HL-60/S4 treated with retinoic acid at 250 ng/mL for 4 days and 3 days (cell line): ENCODE measurements around the gene SETD4.
"Not testable (repeated sequence)": the region's sequence is repeated elsewhere in the genome, so short reads cannot be mapped to it uniquely, and the experiment has no call there.

Source experiments
- in situ Hi-C: fragments of 300-500 bp; cut with MboI; formaldehyde crosslinking; loops from 2 replicates; pipeline ENCODE4 v1.7.0; 2022; ENCODE audit warnings: low sequenced_read_pairs

SETD4 gene, protein sequence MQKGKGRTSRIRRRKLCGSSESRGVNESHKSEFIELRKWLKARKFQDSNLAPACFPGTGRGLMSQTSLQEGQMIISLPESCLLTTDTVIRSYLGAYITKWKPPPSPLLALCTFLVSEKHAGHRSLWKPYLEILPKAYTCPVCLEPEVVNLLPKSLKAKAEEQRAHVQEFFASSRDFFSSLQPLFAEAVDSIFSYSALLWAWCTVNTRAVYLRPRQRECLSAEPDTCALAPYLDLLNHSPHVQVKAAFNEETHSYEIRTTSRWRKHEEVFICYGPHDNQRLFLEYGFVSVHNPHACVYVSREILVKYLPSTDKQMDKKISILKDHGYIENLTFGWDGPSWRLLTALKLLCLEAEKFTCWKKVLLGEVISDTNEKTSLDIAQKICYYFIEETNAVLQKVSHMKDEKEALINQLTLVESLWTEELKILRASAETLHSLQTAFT

DNA sequence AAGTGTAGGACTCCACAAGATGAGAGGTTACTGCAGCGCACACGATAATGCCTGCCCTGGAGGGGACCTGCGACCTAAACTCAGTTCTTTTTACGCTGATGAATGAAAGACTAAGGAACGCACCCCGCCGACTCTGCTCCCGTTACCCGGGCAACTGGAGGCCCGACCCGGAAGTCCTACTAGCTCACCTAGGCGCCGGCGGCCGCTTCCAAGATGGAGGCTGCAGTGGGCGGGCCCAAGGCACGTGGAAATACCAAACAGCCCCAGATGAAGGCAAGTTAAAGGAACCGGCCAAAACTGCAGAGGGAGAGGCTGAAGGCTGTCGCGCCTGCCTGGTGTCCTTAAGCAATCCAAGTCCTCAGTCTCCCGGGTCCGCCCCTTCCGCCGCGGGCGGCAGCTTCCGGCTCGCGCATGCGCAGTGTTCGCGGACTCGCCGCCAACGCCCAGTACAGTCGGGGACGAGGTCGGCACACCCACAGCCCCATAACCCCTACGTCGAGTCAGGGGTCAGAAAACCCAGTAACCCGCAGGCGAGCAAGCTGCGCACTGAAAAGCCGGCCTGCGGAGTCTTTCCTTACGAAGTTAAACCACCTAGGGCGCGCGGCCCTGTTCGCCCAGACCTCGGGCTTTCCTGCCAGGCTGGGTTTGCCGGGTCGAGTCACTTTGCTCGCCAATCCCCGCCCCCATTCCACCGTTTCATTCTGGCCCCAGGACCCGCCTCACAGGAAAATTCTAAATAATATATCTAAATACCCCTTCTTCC, at the start of gene SETD4:
TSS of gene SETD4 (minus strand) at position 368 of the 763 bp plus-strand sequence. CDS start 1,638 bp downstream, outside the sequence.
- in situ Hi-C loops = no loop called here

- in situ Hi-C loops = no loop called here
Measured at GRCh38 chr21:36109868-36110267, 49.5 kb upstream of the SETD4 start.

GRCh38 chr21:36105327-36105842, 45.1 kb upstream of the SETD4 start:
- in situ Hi-C loops = no loop called here

DNA sequence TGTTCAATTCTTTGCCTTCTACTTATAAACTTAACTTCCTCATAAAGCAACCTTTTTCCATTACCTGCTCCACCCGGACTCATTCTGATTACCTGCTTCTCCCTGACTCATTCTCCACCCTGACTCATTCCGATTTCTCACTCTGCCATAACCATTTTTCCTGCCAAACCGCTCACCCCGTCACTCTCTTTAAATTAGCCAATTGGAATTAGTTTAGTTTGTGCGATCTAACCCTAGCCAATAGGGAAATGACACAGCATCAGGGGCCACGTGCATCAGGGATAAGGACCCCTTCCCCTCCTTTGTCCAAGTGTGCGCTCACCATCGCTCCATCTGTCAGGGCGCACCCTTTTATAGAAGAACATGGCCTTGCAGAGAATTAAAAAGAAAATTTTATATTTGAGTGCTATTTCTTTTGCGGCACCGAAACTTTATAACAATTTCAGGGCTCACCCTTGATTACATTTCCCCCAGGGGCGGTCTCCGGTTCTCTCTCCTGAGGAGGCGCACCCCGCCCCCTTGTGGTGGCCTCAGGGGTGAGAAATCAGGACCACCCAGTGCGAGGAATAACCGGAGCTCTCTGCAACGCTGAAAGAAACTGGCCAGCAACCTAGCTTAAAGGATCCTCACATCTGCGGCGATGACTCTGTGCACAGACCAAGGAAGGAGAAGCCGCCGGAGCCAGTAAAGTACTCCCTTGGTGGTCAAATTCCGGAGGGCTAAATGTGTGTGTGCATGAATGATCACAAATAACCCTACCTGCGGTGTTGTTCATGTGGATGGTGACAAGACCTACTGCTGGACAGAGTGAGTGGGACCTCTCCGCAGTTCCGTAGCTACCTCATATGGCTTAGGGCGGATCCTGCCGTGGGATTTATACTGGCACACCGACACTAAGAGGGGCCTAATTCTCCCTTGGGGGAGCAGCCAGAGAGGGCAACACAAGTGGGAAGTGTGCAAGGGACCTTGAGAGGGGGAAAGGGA, 44.3 kb upstream of the SETD4 start:
- in situ Hi-C loops = no loop called here

DNA sequence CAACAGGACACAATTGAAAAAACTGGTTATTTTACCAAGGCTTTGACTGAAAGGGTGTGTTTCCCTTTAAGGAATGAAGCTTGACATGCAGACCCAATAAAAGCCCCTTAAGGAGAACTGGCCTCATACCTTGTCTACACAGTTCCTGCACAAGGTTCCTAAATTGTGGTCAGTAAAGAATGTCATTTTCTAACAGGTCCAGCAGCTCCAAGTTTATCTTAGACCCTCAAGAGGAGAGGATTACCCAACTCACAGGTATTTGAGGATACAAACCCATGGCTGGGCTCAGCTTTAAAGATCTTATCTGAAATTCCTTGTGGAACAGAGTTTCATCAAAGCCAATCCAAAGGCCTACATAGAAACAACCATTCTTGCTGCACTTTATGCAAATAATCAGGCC, 43.1 kb upstream of the SETD4 start:
- in situ Hi-C loops = no loop called here

DNA sequence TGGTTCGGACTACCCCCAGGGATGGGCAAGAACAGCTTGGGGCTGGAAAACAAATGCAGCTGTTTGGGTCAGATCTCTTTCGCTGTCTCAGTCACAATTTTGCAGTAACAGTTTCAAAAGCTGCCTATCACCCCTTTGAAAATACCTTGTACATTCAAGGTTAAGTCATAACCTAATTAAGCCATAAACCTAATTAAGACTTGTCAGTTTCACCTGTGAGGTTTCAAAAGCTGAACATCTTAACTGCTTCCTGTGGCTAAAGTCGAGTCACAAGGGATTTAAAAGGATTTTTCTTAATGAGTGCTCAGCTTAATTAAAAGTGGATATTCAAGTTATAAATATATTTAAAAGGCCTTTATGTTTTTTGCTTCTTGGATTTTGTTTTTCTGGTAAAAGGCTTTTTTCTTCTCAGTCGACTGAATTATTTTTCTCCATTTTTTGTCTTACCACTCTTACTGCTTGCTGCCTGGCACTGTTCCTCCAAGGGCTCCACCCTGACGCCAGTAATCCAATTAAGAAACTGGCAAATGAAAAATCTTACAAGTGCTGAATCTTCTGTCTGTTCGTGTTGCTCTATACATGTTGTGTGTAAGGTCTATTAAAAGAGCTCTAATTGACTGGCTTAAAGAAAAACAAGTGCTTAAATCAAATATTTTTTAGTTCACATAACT, 40.8 kb upstream of the SETD4 start:
- in situ Hi-C loops = no loop called here

- in situ Hi-C loops = not testable (repeated sequence)
Measured at GRCh38 chr21:36099695-36100211, 39.4 kb upstream of the SETD4 start.

- in situ Hi-C loops = no loop called here
Measured at GRCh38 chr21:36099000-36099399, 38.7 kb upstream of the SETD4 start.

GRCh38 chr21:36098182-36098532, 37.8 kb upstream of the SETD4 start:
- in situ Hi-C loops = no loop called here

DNA sequence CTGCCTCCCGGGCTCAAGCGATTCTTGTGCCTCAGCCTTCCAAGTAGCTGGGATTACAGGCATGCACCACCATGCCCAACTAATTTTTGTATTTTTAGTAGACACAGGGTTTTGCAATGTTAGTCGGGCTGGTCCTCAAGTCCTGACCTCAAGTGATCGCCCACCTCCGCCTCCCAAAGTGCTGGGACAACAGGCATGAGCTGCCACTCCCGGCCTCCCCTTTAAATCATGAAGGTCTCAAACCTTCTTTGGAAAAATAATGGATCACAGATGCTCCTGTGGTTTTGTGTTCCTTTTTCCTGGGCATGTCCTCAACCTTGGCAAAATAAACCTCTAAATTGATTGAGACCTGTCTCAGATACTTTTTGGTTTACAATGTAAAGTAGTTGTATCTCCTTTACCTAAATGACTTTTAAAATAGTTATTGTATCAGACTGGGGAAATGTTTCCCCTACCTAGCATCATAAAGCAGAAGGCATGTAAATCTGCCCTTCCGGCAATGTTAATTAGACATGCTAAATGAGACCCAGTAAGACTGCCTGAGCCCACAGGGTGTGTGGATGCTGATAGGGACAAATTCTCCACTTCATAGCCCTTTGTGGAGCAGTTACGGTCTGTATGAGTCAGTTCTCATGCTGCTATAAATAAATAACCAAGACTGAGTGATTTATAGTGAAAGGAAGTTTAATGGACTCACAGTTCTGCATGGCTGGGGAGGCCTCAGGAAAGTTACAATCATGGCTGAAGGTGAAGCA, 37.3 kb upstream of the SETD4 start:
- in situ Hi-C loops = no loop called here

DNA sequence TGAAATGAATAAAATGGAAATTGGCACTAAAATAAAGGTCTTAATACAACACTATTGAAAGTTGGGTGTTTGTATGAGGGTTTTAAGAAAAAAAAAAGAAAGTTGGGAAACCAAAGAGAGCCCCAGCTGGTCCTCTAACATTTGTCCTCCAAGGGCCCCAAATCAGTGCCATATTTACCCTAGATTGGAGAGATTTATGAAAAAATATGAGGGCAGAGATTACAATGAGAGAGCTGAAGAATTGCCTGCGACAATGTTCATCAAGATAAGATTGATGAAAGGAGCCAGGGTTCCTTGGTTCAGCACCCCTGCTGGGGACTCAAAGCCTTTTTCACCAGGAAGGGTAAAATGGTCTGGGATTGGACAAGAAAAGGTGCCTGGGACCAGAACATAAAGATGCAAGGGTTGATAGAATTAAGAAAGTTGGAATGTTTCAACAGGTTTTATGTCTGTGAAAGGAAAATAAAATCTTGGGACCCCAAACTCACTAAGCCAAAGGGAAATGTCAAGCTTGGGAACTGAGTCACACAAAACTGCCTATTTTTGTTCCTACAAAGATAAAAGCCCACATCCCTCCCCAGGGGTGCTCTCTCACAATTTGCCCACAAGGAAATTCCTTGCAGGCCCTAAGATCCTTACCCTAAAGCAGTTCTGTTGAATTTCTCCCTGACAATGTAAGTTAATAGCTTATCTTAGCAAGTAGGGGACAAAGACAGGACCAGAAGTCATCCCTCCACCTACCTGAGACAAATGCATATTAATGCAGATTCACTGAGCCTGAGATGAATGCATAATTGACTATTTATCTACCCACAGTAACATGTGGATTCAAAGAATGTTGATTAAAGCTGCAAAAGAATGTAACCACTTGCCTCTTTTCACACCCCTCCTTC, 36.3 kb upstream of the SETD4 start:
- in situ Hi-C loops = no loop called here

DNA sequence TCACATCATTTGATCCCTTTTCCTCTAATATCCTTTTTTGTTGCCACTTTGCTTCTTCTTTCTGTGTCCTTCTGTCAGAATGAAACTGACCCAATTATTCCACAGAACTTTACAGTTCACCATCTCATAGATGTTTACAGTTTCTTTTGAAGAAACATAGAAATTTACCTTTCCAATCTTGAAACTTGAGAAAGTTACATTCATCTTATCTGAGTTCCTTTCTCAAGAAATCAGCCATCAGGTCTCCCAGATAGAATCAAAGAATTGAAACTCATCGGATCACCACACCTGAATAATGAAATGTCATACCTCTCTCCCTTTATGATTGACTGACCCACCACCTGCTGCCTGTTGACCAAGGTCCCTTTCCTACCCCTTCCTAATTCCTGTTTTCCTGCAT, 33.2 kb upstream of the SETD4 start:
- in situ Hi-C loops = no loop called here

DNA sequence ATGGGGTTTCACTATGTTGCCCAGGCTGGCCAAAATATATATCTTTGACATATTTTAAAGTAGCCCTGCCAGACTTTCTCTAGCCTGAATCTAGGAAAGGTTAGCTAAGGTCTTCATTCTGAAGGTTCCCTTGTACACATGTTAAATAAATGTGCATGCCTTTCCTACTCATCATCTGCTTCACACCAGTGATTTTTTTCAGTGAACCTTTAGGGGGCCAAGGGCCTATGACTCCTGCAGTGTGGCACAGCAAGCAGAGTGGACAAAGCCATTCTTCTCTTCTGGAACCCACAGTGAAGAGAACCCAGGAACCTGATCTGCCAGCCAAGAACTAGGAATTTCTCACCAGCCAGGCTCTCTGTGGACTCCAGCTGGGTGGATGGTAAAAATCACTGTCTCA, 32.4 kb upstream of the SETD4 start:
- in situ Hi-C loops = no loop called here

DNA sequence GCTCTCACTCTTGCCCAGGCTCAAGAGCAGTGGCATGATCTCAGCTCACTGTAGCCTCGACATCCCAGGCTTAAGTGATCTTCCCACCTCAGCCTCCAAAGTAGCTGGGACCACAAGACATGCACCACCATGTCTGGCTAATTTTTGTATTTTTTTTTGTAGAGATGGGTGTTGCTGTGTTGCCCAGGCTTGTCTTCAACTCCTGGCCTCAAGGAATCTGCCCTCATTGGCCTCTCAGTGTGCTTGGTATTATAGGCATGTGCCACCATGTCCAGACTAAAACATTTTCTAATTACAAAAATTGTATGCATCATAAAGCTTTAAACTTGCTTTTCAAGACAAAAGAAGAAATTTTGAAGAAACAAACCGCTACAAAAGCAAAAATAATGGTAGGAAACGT, 29.6 kb upstream of the SETD4 start:
- in situ Hi-C loops = no loop called here

DNA sequence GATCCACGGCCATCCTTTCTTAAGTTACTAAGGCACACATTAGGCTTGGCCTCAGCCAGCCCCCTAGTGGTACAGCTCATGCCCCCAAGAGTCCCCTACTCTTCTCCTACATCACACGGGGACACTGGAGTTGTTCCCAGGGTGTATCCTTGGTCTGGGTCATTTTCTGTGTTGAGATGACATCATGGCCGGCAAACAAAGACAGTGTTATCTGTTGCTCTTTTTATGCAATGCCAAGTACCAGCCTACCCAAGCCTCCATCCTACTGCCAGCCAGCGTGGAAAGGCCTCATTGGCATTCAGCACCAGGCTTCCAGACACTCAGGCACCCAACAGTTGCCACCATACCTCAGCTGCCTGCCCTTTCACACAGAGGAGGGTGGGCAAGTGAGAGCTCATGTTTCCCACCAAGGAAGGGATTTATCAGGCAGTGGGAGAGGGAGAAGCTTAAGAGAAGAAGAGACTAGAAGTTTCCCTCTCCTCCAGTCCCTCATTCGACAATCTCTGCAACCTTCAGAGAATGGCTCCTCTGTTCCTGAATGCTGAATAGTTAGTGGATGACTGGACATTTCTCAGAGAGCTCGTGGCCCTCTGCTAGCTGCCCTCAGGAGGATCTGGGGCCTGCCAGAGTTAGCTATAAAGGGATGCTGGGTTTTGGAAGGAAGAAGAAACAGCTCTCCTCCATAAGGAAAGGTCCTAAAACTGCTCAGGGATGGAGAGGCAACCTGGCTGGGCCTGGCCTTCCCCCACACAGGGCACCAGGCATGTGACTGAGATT, 27.2 kb upstream of the SETD4 start:
- in situ Hi-C loops = no loop called here

GRCh38 chr21:36082237-36082664, 21.9 kb upstream of the SETD4 start:
- in situ Hi-C loops = no loop called here

- in situ Hi-C loops = no loop called here
Measured at GRCh38 chr21:36080386-36080785, 20.1 kb upstream of the SETD4 start.

- in situ Hi-C loops = no loop called here
Measured at GRCh38 chr21:36079671-36080070, 19.3 kb upstream of the SETD4 start.
